NCI-H2029 (cell line): Measurements from ENCODE around the gene EFEMP1.
"Not testable (repeated sequence)": the region's sequence is repeated elsewhere in the genome, so short reads cannot be mapped to it uniquely, and the experiment has no call there.

Source experiments
- DNase-seq: peaks from one replicate; lab custom pipeline; 2025; lab: John Stamatoyannopoulos, UW

The EFEMP1 gene

GRCh38 chr2:55865096-55865835 is 58.3 kb downstream of the EFEMP1 start:
- no peak for DNase-seq

GRCh38 chr2:55864351-55865084 is 59.1 kb downstream of the EFEMP1 start:
- no peak for DNase-seq

- DNase-seq: no peak
Observed at GRCh38 chr2:55862673-55863390, 60.8 kb downstream of the EFEMP1 start.

GRCh38 chr2:55862246-55862645 is 61.3 kb downstream of the EFEMP1 start:
- DNase-seq: no peak

- DNase-seq: no peak
Observed at GRCh38 chr2:55861733-55862132, 61.8 kb downstream of the EFEMP1 start.

- no peak for DNase-seq
Observed at GRCh38 chr2:55860832-55861231, 62.8 kb downstream of the EFEMP1 start.

GRCh38 chr2:55859875-55860274 is 63.7 kb downstream of the EFEMP1 start:
- DNase-seq: no peak

- no peak for DNase-seq
Observed at GRCh38 chr2:55857766-55858165, 65.8 kb downstream of the EFEMP1 start.

GRCh38 chr2:55856936-55857335 is 66.6 kb downstream of the EFEMP1 start:
- no peak for DNase-seq

- no peak for DNase-seq
Observed at GRCh38 chr2:55848096-55848495, 75.5 kb downstream of the EFEMP1 start.

- DNase-seq: no peak
Observed at GRCh38 chr2:55846426-55846825, 77.2 kb downstream of the EFEMP1 start.

GRCh38 chr2:55844986-55845385 is 78.6 kb downstream of the EFEMP1 start:
- DNase-seq: no peak

- DNase-seq: no peak
Observed at GRCh38 chr2:55843994-55844345, 79.6 kb downstream of the EFEMP1 start.

- DNase-seq: peak; percentile 61
Observed at GRCh38 chr2:55843096-55843993, 80.2 kb downstream of the EFEMP1 start.

GRCh38 chr2:55842046-55842445 is 81.5 kb downstream of the EFEMP1 start:
- DNase-seq: no peak

- no peak for DNase-seq
Observed at GRCh38 chr2:55840460-55840859, 83.1 kb downstream of the EFEMP1 start.

GRCh38 chr2:55839182-55839819 is 84.3 kb downstream of the EFEMP1 start:
- DNase-seq: peak; percentile 94

GRCh38 chr2:55838653-55839052 is 84.9 kb downstream of the EFEMP1 start:
- peak; percentile 58 for DNase-seq

GRCh38 chr2:55838117-55838516 is 85.5 kb downstream of the EFEMP1 start:
- not testable (repeated sequence) for DNase-seq

- DNase-seq: no peak
Observed at GRCh38 chr2:55837073-55837472, 86.5 kb downstream of the EFEMP1 start.

- DNase-seq: not testable (repeated sequence)
Observed at GRCh38 chr2:55831671-55832410, 91.7 kb downstream of the EFEMP1 start.
